Measurements from ENCODE around the gene ZNF608.

The ZNF608 gene

DNA sequence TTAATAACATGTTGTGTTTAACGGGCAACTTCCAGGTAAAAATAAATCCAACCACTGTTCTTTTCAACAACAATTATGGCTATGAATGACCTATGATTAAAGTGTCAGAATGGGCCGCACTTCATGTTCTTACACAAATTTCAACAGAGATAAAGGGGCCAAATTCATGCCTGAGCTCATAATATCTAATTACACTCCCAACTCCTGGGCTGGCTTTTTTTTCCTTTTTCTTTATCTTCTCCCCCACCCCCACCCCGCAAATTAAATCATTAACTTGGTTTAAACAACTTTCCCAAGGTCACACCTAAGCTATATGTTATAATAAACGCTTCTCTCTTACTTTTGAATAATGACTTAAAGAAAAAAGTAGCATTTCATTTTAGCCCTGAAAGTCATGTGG lies 25.8 kb downstream of the ZNF608 start:
- in situ Hi-C loops (cut with MboI; ENCODE audit: low sequenced_read_pairs): no loop called here

GRCh38 chr5:124719113-124719967 lies 27.1 kb downstream of the ZNF608 start:
- in situ Hi-C loops (cut with MboI; ENCODE audit: low sequenced_read_pairs): no loop called here

DNA sequence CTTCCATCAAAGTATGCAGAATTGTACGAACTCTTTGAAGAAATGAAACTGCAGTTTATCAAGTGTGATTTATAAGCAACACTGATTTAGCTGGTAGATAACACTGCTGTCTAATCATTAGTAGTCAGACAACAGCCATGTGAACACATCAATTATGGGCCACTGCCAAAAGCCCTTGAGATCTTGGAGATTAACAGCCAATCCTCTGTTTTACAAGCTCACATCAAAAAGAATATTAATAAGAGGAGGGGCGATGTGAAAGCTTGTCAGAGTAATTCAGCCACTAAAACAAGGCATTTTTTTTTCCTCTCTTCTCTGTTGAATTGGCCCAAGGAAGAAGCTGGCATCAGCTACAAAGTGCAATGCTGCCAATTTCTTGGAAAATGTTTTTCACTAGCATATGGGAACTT lies 28.1 kb downstream of the ZNF608 start:
- in situ Hi-C loops (cut with MboI; ENCODE audit: low sequenced_read_pairs): no loop called here

- in situ Hi-C loops (cut with MboI; ENCODE audit: low sequenced_read_pairs): no loop called here
These were observed 30.3 kb downstream of the ZNF608 start for GRCh38 chr5:124716169-124716568.

- in situ Hi-C loops (cut with MboI; ENCODE audit: low sequenced_read_pairs): no loop called here
These were observed 31.5 kb downstream of the ZNF608 start for GRCh38 chr5:124714910-124715309.

GRCh38 chr5:124713595-124713994 lies 32.8 kb downstream of the ZNF608 start:
- in situ Hi-C loops (cut with MboI; ENCODE audit: low sequenced_read_pairs): no loop called here

DNA sequence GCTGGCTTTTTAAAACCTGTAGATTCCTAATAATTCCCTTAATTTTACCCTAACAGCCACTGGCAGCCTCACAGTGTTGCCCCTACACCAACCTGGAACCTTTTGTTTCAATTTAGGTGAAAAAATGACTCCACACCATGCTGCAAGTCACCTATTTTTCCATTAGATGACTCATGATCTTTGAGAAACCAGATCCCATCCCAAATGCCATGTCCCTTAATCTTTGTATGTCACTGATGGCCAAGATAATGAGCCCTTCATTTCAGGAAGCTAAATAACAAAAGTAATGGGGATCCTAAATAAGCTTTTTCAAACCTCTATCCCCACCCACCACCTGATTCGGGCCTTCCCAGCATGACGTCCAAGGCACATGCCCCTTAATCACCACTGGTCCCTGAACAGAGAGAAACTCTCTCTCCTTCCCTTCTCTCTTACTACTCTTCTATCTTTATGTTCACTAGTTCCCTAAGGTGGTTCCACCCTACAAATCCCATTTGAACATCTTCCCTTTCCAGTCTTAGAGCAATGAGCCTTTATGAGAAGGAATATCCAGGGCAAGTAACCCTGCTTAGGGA lies 33.6 kb downstream of the ZNF608 start:
- in situ Hi-C loops (cut with MboI; ENCODE audit: low sequenced_read_pairs): no loop called here

- in situ Hi-C loops (cut with MboI; ENCODE audit: low sequenced_read_pairs): no loop called here
These were observed 38.4 kb downstream of the ZNF608 start for GRCh38 chr5:124708086-124708485.

DNA sequence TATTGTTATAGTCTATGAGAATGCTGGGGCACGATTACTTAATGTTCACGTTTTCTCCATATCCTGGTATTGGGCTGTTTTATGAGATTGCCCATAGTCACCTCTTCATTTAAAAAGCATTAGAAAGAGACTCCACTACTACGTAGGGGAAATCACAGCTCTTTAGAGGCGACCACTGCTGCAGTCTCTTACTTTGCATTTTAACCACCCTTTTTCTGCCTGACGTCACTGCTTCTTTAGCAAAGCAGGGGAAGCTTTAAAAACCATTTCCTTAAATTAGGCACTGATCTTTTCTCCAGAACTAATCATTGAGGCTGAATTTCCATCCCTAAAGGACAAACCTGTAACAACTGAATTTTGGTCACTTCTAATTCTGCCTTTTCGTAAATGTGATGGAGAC lies 38.9 kb downstream of the ZNF608 start:
- in situ Hi-C loops (cut with MboI; ENCODE audit: low sequenced_read_pairs): no loop called here

DNA sequence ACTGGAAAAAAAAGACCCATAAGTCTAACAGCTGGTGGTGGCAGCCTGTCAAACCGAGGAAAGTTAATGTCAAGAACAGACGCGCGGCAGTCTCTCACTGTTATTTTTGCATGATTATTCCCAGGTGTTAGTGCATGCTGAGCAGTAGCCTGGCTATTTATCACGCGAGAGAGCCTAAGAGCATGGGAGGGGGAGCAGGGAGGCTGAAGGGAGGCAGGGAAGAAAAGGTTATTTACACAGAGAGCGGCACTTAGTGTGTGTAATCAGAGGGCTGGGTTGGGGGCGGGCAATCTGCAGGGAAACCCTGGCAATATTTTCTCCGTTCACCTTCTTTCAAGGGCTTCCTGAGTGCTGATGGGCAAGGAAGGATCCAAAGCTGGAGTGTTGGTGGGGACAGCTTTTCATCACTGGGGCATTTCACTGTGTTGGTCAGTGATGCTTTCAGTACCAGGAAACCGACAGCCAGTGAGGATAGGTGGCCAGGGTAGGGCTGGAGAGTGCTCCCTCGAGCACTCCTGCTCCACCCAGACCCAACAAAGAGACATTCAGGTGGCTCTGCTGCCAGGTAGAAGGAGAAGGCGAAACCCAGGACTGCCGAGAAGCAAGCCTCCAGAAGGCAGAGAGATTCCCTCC lies 39.6 kb downstream of the ZNF608 start:
- in situ Hi-C loops (cut with MboI; ENCODE audit: low sequenced_read_pairs): no loop called here

DNA sequence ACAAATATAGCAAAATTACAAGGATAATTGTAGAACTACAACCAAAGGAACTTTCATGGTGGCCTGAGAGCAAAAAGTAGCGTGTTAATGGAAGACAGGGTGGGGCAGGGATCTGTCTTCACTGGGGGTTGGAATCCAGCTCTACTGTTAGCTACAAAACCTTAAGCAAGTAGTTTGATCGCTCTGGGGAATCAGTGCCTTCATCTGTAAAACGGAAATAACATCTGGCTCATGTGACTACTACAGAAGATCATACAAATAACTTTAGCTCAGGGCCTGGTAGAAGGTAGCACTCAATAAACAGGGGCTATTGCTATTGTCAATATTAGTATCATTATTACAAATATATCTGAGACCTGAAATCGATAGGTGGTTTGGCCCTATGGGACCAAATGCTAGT lies 40.4 kb downstream of the ZNF608 start:
- in situ Hi-C loops (cut with MboI; ENCODE audit: low sequenced_read_pairs): no loop called here

DNA sequence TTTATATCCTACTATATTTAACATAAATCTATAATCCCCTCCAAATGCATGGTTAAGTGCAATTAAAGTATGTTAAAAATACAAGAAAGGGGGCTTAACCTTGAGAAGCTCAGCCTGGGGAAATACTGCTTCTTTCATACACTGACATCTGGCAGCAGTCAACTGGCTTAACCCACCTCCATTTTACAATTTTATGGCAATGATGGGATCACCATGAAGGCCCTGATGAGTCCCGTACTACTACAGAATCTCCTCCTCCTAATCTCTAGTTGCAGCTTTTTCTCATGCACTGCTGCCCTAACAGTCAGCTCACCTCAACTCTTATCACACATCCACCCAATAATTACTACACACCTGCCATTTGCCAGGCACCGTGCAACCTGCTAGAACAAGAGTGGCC lies 40.9 kb downstream of the ZNF608 start:
- in situ Hi-C loops (cut with MboI; ENCODE audit: low sequenced_read_pairs): no loop called here

- in situ Hi-C loops (cut with MboI; ENCODE audit: low sequenced_read_pairs): no loop called here
These were observed 41.7 kb downstream of the ZNF608 start for GRCh38 chr5:124704594-124705284.

DNA sequence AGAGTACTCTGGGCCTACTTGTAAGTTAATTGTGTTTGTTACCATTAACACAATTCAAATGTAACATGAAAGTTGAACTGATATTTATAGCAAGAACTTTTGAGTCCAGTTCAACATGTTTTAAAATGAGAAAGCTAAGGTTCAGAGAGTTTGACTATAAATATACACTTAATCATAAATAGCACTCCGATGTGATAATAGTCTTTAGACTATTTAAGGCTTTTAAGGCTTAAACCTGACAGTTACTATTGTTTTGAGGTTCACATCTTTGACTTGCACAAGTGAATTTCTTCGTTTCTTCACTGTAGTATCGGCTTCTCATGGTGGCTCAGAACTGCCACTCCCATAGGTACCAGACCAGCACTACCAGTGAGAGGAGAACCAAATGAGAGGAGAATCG lies 42.4 kb downstream of the ZNF608 start:
- in situ Hi-C loops (cut with MboI; ENCODE audit: low sequenced_read_pairs): no loop called here

DNA sequence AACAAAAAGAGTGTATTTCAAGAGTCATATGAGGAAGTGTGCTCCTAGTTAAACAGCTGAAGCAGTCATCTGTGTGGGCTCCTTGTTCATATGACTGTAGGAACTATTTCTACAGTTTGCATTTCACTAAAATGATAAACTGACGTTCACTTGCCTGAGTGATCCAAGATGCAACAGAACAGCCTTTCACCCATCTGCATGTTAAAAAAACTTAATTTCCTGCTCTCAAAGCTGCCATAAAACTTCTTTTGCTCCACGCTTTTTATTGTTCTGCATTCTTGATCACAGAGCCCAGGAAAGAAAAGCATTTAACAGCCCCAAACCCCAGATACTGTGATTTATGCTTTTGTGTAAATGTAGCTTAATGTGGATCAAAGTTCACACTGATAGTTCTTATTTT lies 43.9 kb downstream of the ZNF608 start:
- in situ Hi-C loops (cut with MboI; ENCODE audit: low sequenced_read_pairs): no loop called here

GRCh38 chr5:124701873-124702425 lies 44.5 kb downstream of the ZNF608 start:
- in situ Hi-C loops (cut with MboI; ENCODE audit: low sequenced_read_pairs): no loop called here

DNA sequence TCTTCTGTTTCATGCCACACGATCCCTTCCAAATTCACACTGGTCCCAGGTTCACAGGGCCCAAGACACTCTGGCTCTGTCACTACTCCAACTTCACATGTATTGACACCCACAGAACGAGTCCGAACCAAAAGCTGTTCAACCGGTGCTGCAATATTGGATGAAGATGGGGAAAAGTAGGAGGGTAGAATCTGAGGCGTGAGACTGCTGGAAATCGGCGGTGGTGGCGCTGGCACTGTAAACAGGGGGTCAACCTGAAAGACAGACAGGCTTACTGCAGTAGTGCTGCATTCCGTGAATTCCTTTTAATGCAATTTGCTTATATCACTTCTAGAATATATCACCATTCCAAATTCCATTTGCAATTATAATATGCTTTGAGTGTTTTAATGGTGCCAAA lies 45.4 kb downstream of the ZNF608 start:
- in situ Hi-C loops (cut with MboI; ENCODE audit: low sequenced_read_pairs): no loop called here

DNA sequence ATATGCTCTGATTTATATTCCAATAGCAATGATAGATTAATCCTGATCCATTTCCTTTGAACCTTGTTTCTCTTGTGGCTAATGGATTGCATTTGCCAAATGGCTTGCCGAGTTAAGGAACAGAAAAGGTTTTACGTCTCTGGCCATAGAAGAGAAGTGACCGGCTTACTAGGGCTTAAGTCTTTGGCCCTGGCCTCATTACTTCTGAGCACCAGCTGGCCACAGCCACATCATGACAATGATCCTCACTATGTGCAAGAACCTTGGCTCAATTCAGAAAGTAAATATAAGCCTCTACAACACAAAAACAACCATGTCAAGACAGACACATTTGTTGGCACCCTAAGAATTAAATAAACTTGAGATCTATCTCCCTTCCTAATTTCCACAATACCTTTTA lies 46.1 kb downstream of the ZNF608 start:
- in situ Hi-C loops (cut with MboI; ENCODE audit: low sequenced_read_pairs): no loop called here

DNA sequence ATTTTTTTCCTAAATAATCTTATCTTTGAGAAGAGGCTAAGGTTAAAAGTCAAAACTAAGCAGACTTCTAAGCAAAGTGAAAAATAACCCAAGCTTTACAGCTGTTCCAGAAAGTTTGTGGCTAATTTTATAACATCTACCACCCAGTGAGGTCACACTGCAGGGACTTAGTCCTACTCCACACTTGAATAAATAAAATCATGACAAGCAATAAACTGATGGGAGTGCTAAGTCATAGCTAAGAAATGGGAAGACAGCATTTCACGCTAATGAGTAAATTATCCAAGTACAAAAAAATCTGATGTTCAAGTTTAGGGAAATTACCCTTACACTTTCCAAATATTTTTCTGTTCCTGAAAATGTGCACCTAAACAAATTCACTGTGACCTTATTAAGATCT lies 47.7 kb downstream of the ZNF608 start:
- in situ Hi-C loops (cut with MboI; ENCODE audit: low sequenced_read_pairs): no loop called here

GRCh38 chr5:124697933-124698591 lies 48.4 kb downstream of the ZNF608 start:
- in situ Hi-C loops (cut with MboI; ENCODE audit: low sequenced_read_pairs): no loop called here

GRCh38 chr5:124697501-124697900 lies 48.9 kb downstream of the ZNF608 start:
- in situ Hi-C loops (cut with MboI; ENCODE audit: low sequenced_read_pairs): no loop called here

Measured in HL-60/S4 treated with retinoic acid at 250 ng/mL for 4 days and 3 days (cell line).